ENCODE data around the gene FOXF1. TPM values are rescaled to one million over a fixed set of nuclear protein-coding genes. Genes with fewer than 3 reads are reported as not detected.

The FOXF1 gene
- total and polyA plus RNA-seq, 9 of the 15 experiments (the other 6 are each of a cell fraction or from before 2014, with no cell fraction given), result 0.04 TPM; not detected in 8

- TF ChIP-seq RCOR1 (IDR thresholded peaks at IDR 0.05; ENCODE audit: borderline replicate concordance in 1 of 2, low read depth in 2 of 2, low read length in 2 of 2), result no peak
- no peak for TF ChIP-seq PURB (CRISPR knock-in tag; IDR thresholded peaks at IDR 0.05; ENCODE audit: low read depth)
- no peak for TF ChIP-seq ETV1 (tag; conservative IDR thresholded peaks at IDR 0.05; ENCODE audit: low read depth)
- TF ChIP-seq MYBL2 (IDR thresholded peaks at IDR 0.05; ENCODE audit: low read depth), result no peak
- TF ChIP-seq MYBL2 (CRISPR knock-in tag; IDR thresholded peaks at IDR 0.05; ENCODE audit: borderline replicate concordance), result no peak
- TF ChIP-seq, protein P1, sequence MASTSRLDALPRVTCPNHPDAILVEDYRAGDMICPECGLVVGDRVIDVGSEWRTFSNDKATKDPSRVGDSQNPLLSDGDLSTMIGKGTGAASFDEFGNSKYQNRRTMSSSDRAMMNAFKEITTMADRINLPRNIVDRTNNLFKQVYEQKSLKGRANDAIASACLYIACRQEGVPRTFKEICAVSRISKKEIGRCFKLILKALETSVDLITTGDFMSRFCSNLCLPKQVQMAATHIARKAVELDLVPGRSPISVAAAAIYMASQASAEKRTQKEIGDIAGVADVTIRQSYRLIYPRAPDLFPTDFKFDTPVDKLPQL (IDR thresholded peaks at IDR 0.05; ENCODE audit: extremely low read depth, insufficient read length), result no peak
- TF ChIP-seq SETDB1 (IDR thresholded peaks at IDR 0.05; ENCODE audit: low read length), result no peak
These were observed 28.0 kb downstream of the FOXF1 start (continued) for GRCh38 chr16:86538196-86538780.

GRCh38 chr16:86540894-86541293, 30.6 kb downstream of the FOXF1 start:
- Histone ChIP-seq H3K9ac (ENCODE audit: insufficient read depth in 1 of 2, low read depth in 2 of 2, low read length in 2 of 2) (no peak overlapping the region), H3K27ac (ENCODE audit: extremely low read depth, low read depth, low read length) (no peak overlapping the region), H3K27me3 (ENCODE audit: control insufficient read depth in 2 of 2, insufficient read depth in 2 of 2, low read length in 2 of 2) (no peaks in the 10 kb centered on the region), H3K4me1 (replicated peaks in 1 of 2; ENCODE audit: control insufficient read depth in 2 of 2, insufficient read depth in 2 of 2, low read length in 2 of 2) (no peaks in the 10 kb centered on the region), H3K9me1 (ENCODE audit: control insufficient read depth, insufficient read depth, low read length) (peaks cover 3% of the 10 kb centered on the region), H3K4me2 (ENCODE audit: insufficient read depth, low read length) (no peak overlapping the region), H3K79me2 (ENCODE audit: control insufficient read depth, insufficient read depth, low read length) (no peaks in the 10 kb centered on the region), H3K36me3 (ENCODE audit: control insufficient read depth, insufficient read depth, low read length) (peaks cover 40% of the 10 kb centered on the region; the same call in 2 of the 3 replicates), H2AFZ (ENCODE audit: low read depth, low read length) (no peak overlapping the region), H3K4me3 (no peak overlapping the region), H3K9me3 (replicated peaks; ENCODE audit: control insufficient read depth, insufficient read depth, low read depth, low read length) (no peaks in the 10 kb centered on the region), H4K20me1 (replicated peaks; ENCODE audit: control insufficient read depth, insufficient read depth, low read length) (no peaks in the 10 kb centered on the region)
- no peak for ATAC-seq
- peak; percentile 58 for TF ChIP-seq NFIC (IDR thresholded peaks at IDR 0.05)
- TF ChIP-seq CEBPB (tag; IDR thresholded peaks at IDR 0.05), result no peak
- DNase-seq (ENCODE audit: extremely low read depth in 1 of 4, low spot score in 3 of 4), result no peak
- WGBS (ENCODE audit: insufficient coverage, low coverage, missing lambda C conversion rate), result 73% methylated on average over 6 of the region's 6 CpGs
- no peak for FAIRE-seq
- BruUV-seq (replicated peaks), result no TSS peak
- intact Hi-C loops (cut with micrococcal nuclease), result no loop called here
- in situ Hi-C loops (cut with MboI), result no loop called here
- CTCF ChIA-PET (ENCODE audit: low intra/inter-chr PET ratio), result interaction anchor here (0.7 kb wide), 1 partner anchor 21 kb away, joined by 3 read pairs; no protein-coding TSS in a partner anchor
- POLR2A ChIA-PET, result no interaction called here

All from K562 (cell line).